Ishikawa (cell line): ENCODE results near the gene FNDC11.

Experiments used
- EP300 ChIP-seq: IDR thresholded peaks from 2 replicates; pipeline ENCODE4 v1.6.1; 2012; ENCODE audit warnings: borderline replicate concordance
- TEAD4 ChIP-seq: IDR thresholded peaks from 2 replicates; pipeline ENCODE4 v1.6.1; 2012
- TF ChIP-seq, protein P1 (sequence below): IDR thresholded peaks from 2 replicates; pipeline ENCODE4 v1.6.1; 2012

DNA sequence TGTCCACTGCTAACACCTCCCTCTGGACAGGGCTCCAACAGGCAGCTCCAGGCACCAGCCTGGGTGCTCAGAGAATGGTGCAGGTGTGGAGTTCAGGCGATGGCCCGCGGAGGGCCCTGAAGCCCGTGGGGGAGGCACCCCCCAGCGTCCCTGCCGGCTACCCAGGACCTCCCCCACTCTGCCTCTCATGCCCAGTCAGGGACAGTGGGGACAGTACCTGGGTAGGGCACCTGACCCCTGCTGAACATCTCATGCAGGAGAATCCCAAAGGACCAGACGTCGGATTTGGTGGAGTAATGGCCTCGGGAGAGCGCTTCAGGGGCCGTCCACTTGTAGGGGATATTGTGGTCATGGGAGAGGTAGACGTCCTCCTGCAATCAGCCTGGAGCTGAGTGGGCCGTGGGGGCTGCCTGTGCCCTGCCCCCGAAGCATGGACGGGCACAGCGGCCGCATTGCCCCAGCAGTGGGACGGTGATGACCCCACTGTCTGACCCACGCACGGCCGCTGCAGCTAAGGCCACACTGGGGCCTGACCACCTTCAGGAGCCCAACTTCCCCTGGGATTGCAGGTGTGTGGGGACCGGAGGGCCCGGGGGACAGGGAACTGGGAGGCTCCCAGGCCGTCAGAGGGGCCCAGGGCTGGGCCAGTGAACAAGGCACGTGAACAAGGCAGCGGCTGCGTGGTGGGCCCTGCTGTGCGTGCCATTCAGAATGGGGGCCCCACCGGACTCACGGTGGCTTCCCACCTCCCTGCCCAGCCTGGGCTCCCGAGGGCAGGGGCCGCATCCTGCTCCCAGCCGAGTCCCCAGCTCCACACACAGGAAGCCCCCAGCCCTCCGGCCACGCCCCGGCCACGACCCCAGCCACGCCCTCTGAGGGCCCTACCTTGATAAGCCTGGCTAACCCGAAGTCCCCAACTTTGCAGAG, 23.8 kb upstream of the FNDC11 start:
- no peak for TF ChIP-seq TEAD4
- TF ChIP-seq, protein P1, sequence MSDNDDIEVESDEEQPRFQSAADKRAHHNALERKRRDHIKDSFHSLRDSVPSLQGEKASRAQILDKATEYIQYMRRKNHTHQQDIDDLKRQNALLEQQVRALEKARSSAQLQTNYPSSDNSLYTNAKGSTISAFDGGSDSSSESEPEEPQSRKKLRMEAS = no peak
- TF ChIP-seq EP300 = no peak
